Liver (tissue), 9 donors: Measurements from ENCODE around the gene ATG4C. TPM values are rescaled to one million over a fixed set of nuclear protein-coding genes. Genes with fewer than 3 reads are reported as not detected.

Experiments
- DNase-seq: peaks from one replicate; pipeline ENCODE4 v3.0.0-alpha.2; 2017; ENCODE audit warnings: low spot score
- H3K27ac ChIP-seq, 2 donors: one replicate each; pipeline ENCODE4 v1.7.0; 2013; ENCODE audit warnings: inconsistent platforms in 2 of 2, low read length in 2 of 2, control low read depth in 1 of 2, low read depth in 1 of 2, mild to moderate bottlenecking in 1 of 2
- H3K27me3 ChIP-seq, 4 donors: one replicate each; pipeline versions ENCODE4 v1.6.1 to v1.7.0; 2013; ENCODE audit warnings: low read length in 3 of 4, inconsistent platforms in 1 of 4, mild to moderate bottlenecking in 1 of 4, moderate library complexity in 1 of 4; ENCODE audit not compliant: control insufficient read depth in 4 of 4, insufficient read depth in 4 of 4
- H3K36me3 ChIP-seq, 4 donors: one replicate each; pipeline versions ENCODE4 v1.6.1 to v1.7.0; 2013; ENCODE audit warnings: low read length in 3 of 4, mild to moderate bottlenecking in 3 of 4, low read depth in 1 of 4, moderate library complexity in 1 of 4; ENCODE audit not compliant: control insufficient read depth in 4 of 4, insufficient read depth in 3 of 4
- H3K4me1 ChIP-seq, 4 donors: one replicate each; pipeline versions ENCODE4 v1.6.1 to v1.7.0; 2013; ENCODE audit warnings: low read length in 3 of 4, mild to moderate bottlenecking in 3 of 4, moderate library complexity in 1 of 4; ENCODE audit not compliant: control insufficient read depth in 4 of 4, insufficient read depth in 4 of 4
- H3K4me3 ChIP-seq, 3 donors: one replicate each; pipeline versions ENCODE4 v1.6.1 to v1.7.0; 2013; ENCODE audit warnings: low read length in 3 of 3, control low read depth in 1 of 3, low read depth in 1 of 3, mild to moderate bottlenecking in 1 of 3
- H3K9ac ChIP-seq, 2 donors: one replicate each; pipeline ENCODE4 v1.7.0; 2013; ENCODE audit warnings: low read length in 2 of 2, mild to moderate bottlenecking in 2 of 2, moderate library complexity in 2 of 2, control low read depth in 1 of 2, low read depth in 1 of 2
- H3K9me3 ChIP-seq, 4 donors: one replicate each; pipeline versions ENCODE4 v1.6.1 to v1.7.0; 2013; ENCODE audit warnings: low read length in 3 of 4; ENCODE audit not compliant: control insufficient read depth in 4 of 4
- CTCF ChIP-seq: fragments of 150-350 bp; IDR thresholded peaks from 2 replicates; pipeline ENCODE4 v1.5.1; 2017; ENCODE audit warnings: improper control_type of control experiment, low read depth, low read length; ENCODE audit not compliant: missing input control
- FOXA1 ChIP-seq: IDR thresholded peaks from 2 replicates; pipeline ENCODE4 v1.6.1; 2016; ENCODE audit warnings: antibody characterized with exemption
- GABPA ChIP-seq, 2 donors: IDR thresholded peaks in 1 of 2; conservative IDR thresholded peaks in 1 of 2; 2 replicates each; pipeline ENCODE4 v1.6.1; 2016; ENCODE audit warnings: antibody characterized with exemption in 2 of 2, mild to moderate bottlenecking in 1 of 2, moderate library complexity in 1 of 2
- HNF4A ChIP-seq, 2 donors: conservative IDR thresholded peaks; 2 replicates each; pipeline ENCODE4 v1.6.1; 2016; ENCODE audit warnings: antibody characterized with exemption in 2 of 2, mild to moderate bottlenecking in 2 of 2
- HNF4G ChIP-seq: IDR thresholded peaks from 2 replicates; pipeline ENCODE4 v1.6.1; 2016; ENCODE audit warnings: antibody characterized with exemption
- JUND ChIP-seq, 2 donors: IDR thresholded peaks; 2 replicates each; pipeline ENCODE4 v1.6.1; 2016; ENCODE audit warnings: antibody characterized with exemption in 2 of 2
- NR2F2 ChIP-seq: IDR thresholded peaks from 2 replicates; pipeline ENCODE4 v1.6.1; 2016; ENCODE audit warnings: antibody characterized with exemption
- RAD21 ChIP-seq, 2 donors: IDR thresholded peaks; 2 replicates each; pipeline ENCODE4 v1.6.1; 2016; ENCODE audit warnings: antibody characterized with exemption in 2 of 2, mild to moderate bottlenecking in 2 of 2
- REST ChIP-seq: IDR thresholded peaks from 2 replicates; pipeline ENCODE4 v1.6.1; 2016; ENCODE audit warnings: antibody characterized with exemption, mild to moderate bottlenecking
- RXRA ChIP-seq, 2 donors: IDR thresholded peaks; 2 replicates each; pipeline ENCODE4 v1.6.1; 2017 to 2018; ENCODE audit warnings: antibody characterized with exemption in 2 of 2, mild to moderate bottlenecking in 1 of 2
- SP1 ChIP-seq: IDR thresholded peaks from 2 replicates; pipeline ENCODE4 v1.6.1; 2018; ENCODE audit warnings: antibody characterized with exemption, mild to moderate bottlenecking
- TAF1 ChIP-seq: conservative IDR thresholded peaks from 2 replicates; pipeline ENCODE4 v1.6.1; 2016; ENCODE audit warnings: antibody characterized with exemption, mild to moderate bottlenecking
- YY1 ChIP-seq: IDR thresholded peaks from 2 replicates; pipeline ENCODE4 v1.6.1; 2016; ENCODE audit warnings: antibody characterized with exemption, mild to moderate bottlenecking
- ZBTB33 ChIP-seq: IDR thresholded peaks from 2 replicates; pipeline ENCODE4 v1.6.1; 2016; ENCODE audit warnings: antibody characterized with exemption
- whole genome bisulfite sequencing: extraction: QIAGEN DNeasy Blood & Tissue Kit; methylation state at CpG from one replicate; pipeline ENCODE4 v1.1.7; 2013; 5-methylcytosine and 5-hydroxymethylcytosine counted together
- polyA plus RNA-seq, 2 donors: library from polyadenylated mRNA; stranded (reverse) in 1 of 2; unstranded in 1 of 2; fragments of 200-250 nt in 1 of 2; fragments of >200 nt in 1 of 2; fragmentation: Nextera tagmentation in 1 of 2; extraction: Ambion mirVana in 1 of 2; gene quantifications; one replicate each; pipeline versions ENCODE4 v1.2.1 to v1.2.3, GENCODE V29; 2013 to 2015
- total RNA-seq, 2 donors: library from RNA; depleted of rRNA; stranded (reverse); fragments of >200 nt; gene quantifications; one replicate each; pipeline ENCODE4 v1.2.3, GENCODE V29; 2014
- donor health status: healthy.
- donor health status: healthy.
- donor health status: healthy.
- donor health status: healthy.
- donor health status: healthy.

ATG4C gene
- total and polyA plus RNA-seq, 4 donors, result 3.8 to 8.4 (median 5.2) TPM

- Histone ChIP-seq H3K27ac (no peak overlapping the region), H3K36me3 (peaks cover 0 to 2% (median 0%) of the 10 kb centered on the region in 4 donors), H3K27me3 (no peaks in the 10 kb centered on the region), H3K9ac (no peak overlapping the region), H3K4me3 (no peak overlapping the region), H3K4me1 (no peaks in the 10 kb centered on the region), H3K9me3 (no peaks in the 10 kb centered on the region)
- TF ChIP-seq CTCF, result peak; percentile 72
- no peak for TF ChIP-seq YY1
- no peak for TF ChIP-seq REST
- TF ChIP-seq RAD21 (IDR thresholded peaks at IDR 0.05), result peak; percentile 84 to 86
- 2% methylated on average over 3 of the region's 3 CpGs for WGBS
- DNase-seq, result no peak
Observed at GRCh38 chr1:62841587-62842169, 57.7 kb downstream of the ATG4C start.

GRCh38 chr1:62844030-62844429 is 60.1 kb downstream of the ATG4C start:
- Histone ChIP-seq H3K27me3 (no peaks in the 10 kb centered on the region), H3K4me1 (no peaks in the 10 kb centered on the region)
- TF ChIP-seq TAF1 (no peak), NR2F2 (no peak), ZBTB33 (no peak), HNF4A (conservative IDR thresholded peaks at IDR 0.05) (no peak), GABPA (IDR thresholded peaks at IDR 0.05 in 1 of 2, conservative IDR thresholded peaks at IDR 0.05 in 1 of 2) (no peak), SP1 (no peak), FOXA1 (no peak), RXRA (IDR thresholded peaks at IDR 0.05) (no peak), HNF4G (no peak), YY1 (no peak), JUND (IDR thresholded peaks at IDR 0.05) (no peak), CTCF (no peak)

More at GRCh38 chr1:62844030-62844429, 60.1 kb downstream of the ATG4C start:
- no peaks in the 10 kb centered on the region for H3K9me3 ChIP-seq
- H3K36me3 ChIP-seq, result no peaks in the 10 kb centered on the region
- no peak overlapping the region for H3K4me3 ChIP-seq
- no peak overlapping the region for H3K27ac ChIP-seq
- DNase-seq, result no peak
- no peak overlapping the region for H3K9ac ChIP-seq
